ENCODE results near the gene PLAC1.

- TF ChIP-seq, protein P1, sequence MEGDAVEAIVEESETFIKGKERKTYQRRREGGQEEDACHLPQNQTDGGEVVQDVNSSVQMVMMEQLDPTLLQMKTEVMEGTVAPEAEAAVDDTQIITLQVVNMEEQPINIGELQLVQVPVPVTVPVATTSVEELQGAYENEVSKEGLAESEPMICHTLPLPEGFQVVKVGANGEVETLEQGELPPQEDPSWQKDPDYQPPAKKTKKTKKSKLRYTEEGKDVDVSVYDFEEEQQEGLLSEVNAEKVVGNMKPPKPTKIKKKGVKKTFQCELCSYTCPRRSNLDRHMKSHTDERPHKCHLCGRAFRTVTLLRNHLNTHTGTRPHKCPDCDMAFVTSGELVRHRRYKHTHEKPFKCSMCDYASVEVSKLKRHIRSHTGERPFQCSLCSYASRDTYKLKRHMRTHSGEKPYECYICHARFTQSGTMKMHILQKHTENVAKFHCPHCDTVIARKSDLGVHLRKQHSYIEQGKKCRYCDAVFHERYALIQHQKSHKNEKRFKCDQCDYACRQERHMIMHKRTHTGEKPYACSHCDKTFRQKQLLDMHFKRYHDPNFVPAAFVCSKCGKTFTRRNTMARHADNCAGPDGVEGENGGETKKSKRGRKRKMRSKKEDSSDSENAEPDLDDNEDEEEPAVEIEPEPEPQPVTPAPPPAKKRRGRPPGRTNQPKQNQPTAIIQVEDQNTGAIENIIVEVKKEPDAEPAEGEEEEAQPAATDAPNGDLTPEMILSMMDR (IDR thresholded peaks at IDR 0.05) = no peak
- TF ChIP-seq POLR2A (IDR thresholded peaks at IDR 0.05) = no peak
Observed at GRCh38 chrX:134542485-134542884, 115.8 kb downstream of the PLAC1 start.
